ENCODE measurements around the gene DUSP5. TPM values are rescaled to one million over a fixed set of nuclear protein-coding genes. Genes with fewer than 3 reads are reported as not detected.

The DUSP5 gene
- total and polyA plus RNA-seq, 2 of the 8 experiments (the other 6 are each of a cell fraction or from before 2014, with no cell fraction given): 13.6 to 30.3 TPM

DNA sequence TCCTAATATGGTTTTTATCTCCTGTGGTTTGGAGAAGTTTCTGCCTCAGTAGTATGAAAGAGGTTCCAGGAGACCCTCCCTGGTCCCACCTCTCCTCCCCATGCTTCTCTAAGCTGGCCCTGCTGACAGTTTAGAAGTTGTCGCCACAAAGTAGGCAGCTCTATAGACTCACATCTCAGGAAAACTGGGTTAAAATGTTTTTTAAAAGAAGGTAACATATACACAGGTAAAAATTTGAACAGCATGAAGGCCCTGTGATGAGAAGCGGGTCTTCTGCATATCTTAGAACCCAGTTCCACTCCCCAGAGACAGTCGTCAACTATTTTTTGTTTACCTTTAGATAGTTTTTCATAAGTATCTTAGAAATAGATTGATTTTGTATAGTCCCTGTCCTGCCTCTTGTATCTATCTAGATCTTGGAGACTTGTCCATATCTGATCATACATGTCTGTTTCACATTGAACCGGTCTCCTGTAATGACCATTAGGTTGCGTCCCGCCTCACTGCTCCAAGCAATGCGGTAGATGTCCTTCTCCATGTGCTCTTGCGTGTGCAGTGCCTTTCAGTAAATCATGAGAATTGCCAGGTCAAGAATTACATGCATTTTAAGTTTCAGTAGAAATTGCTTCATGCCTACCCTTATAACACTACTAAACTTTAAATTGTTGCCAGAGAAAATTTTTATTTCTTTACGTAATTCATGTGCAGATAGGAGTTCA, 2.2 kb downstream of the DUSP5 start:
- no peak overlapping the region for H3K9ac ChIP-seq (replicated peaks in 1 of 4; ENCODE audit: extremely low read depth in 1 of 4, low read depth in 3 of 4, low read length in 3 of 4)
- peak overlapping the region; percentile 44 for H4K91ac ChIP-seq (replicated peaks; ENCODE audit: insufficient read length, low read length)
- H4K5ac ChIP-seq (ENCODE audit: insufficient read length, low read depth, low read length): no peak overlapping the region
- no peak overlapping the region for H2BK5ac ChIP-seq (ENCODE audit: low read depth, low read length)
- no peak overlapping the region for H2BK20ac ChIP-seq (ENCODE audit: low read length)
- FAIRE-seq: no peak
- ChIA-PET POLR2A (ENCODE audit: partially characterized antibody) (interaction anchor here (1.1 to 5.4 kb wide), 11 partner anchors 11 to 196 kb away, joined by 3 to 56 read pairs (median 5); partner anchors contain the start of gene SMNDC1), CTCF (ENCODE audit: partially characterized antibody) (interaction anchor here (0.6 to 4.2 kb wide), 8 partner anchors 10 to 195 kb away, joined by 3 to 20 read pairs (median 6); partner anchors contain the start of gene SMNDC1)
- 0 out of 2 replicates have a peak overlapping the region, but pooled peaks have one; percentile 78 for H2AK5ac ChIP-seq (ENCODE audit: low read depth, low read length)
- H2BK12ac ChIP-seq (ENCODE audit: low read depth, low read length): 0 out of 2 replicates have a peak overlapping the region, but pooled peaks have one; percentile 44
- no peak for DNase-seq (ENCODE audit: low read depth in 1 of 2, low spot score in 2 of 2)
- H2AFZ ChIP-seq (ENCODE audit: low read length): no peak overlapping the region
- no peak overlapping the region; the same call in 1 of the 2 replicates for H2BK15ac ChIP-seq (ENCODE audit: low read length)
- no peak overlapping the region for H4K8ac ChIP-seq (ENCODE audit: extremely low read depth, insufficient read depth, low read length)
- peaks cover 10% of the 10 kb centered on the region for H3K79me1 ChIP-seq (ENCODE audit: low read depth, low read length)
- no peak for TF ChIP-seq CBX5 (IDR thresholded peaks at IDR 0.05; ENCODE audit: low read depth, low read length)
- no peak for TF ChIP-seq GABPA (IDR thresholded peaks at IDR 0.05; ENCODE audit: borderline replicate concordance, insufficient read depth, low read length)
- peaks cover 0 to 7% (median 5%) of the 10 kb centered on the region in 4 experiments; a peak in 5 of 8 replicates for H3K36me3 ChIP-seq (ENCODE audit: control insufficient read depth in 2 of 4, insufficient read depth in 4 of 4, low read length in 3 of 4)
- no peak overlapping the region for H3K56ac ChIP-seq (replicated peaks; ENCODE audit: insufficient read length, low read depth, low read length)
- H3K4me1 ChIP-seq (replicated peaks in 1 of 4; ENCODE audit: control insufficient read depth in 3 of 4, insufficient read depth in 4 of 4, low read length in 3 of 4): peaks cover 12 to 31% (median 23%) of the 10 kb centered on the region in 4 experiments
- peak overlapping the region; percentile 65 to 96 (median 80); a peak in 7 of 8 replicates for H3K4me3 ChIP-seq (ENCODE audit: extremely low read depth in 1 of 4, insufficient read depth in 2 of 4, low read depth in 3 of 4, low read length in 4 of 4)
- H3K4ac ChIP-seq (replicated peaks; ENCODE audit: insufficient read length, low read depth, low read length): peak overlapping the region; percentile 19
- no peaks in the 10 kb centered on the region for H3K9me3 ChIP-seq (ENCODE audit: insufficient read depth in 2 of 2, low read depth in 1 of 2, low read length in 1 of 2)
- peaks cover 5 to 51% of the 10 kb centered on the region in 2 experiments for H3K79me2 ChIP-seq (ENCODE audit: control insufficient read depth in 1 of 2, insufficient read depth in 2 of 2, low read length in 2 of 2)
- peaks cover 12% of the 10 kb centered on the region; the same call in 1 of the 2 replicates for H3K23me2 ChIP-seq (ENCODE audit: low read depth, low read length)
- peak overlapping the region; percentile 79 to 96 for H3K4me2 ChIP-seq (ENCODE audit: insufficient read depth in 1 of 2, low read depth in 2 of 2, low read length in 2 of 2)
- H3K23ac ChIP-seq (ENCODE audit: insufficient read length): no peak overlapping the region
- H3K18ac ChIP-seq (ENCODE audit: extremely low read depth, low read length): no peak overlapping the region
- WGBS, 2 experiments (ENCODE audit: extremely low coverage in 1 of 2, insufficient coverage in 1 of 2, insufficient read length in 1 of 2, insufficient replicate concordance in 2 of 2, low coverage in 1 of 2, low lambda C conversion rate in 2 of 2, missing lambda C conversion rate in 1 of 2): 84% methylated on average over 9 of the region's 9 CpGs; no CpG with 5 or more reads in 1 of the 2 experiments
- H2BK120ac ChIP-seq (replicated peaks; ENCODE audit: low read depth, low read length): peak overlapping the region; percentile 13
- peaks cover 7% of the 10 kb centered on the region in 2 experiments for H4K20me1 ChIP-seq (replicated peaks in 1 of 2; ENCODE audit: control insufficient read depth in 1 of 2, insufficient read depth in 2 of 2, low read length in 2 of 2)
- peaks cover 0 to 34% (median 17%) of the 10 kb centered on the region in 4 experiments; a peak in 5 of 7 replicates for H3K27me3 ChIP-seq (replicated peaks in 1 of 4; ENCODE audit: control insufficient read depth in 3 of 4, extremely low read depth in 1 of 4, insufficient read depth in 3 of 4, low read length in 3 of 4)
- no peak overlapping the region for H3K14ac ChIP-seq (ENCODE audit: insufficient read length)
- H3K27ac ChIP-seq (ENCODE audit: low read depth, low read length): no peak overlapping the region
